Hair follicular keratinocyte (primary cell): ENCODE results near the gene RTKN. TPM values are rescaled to one million over a fixed set of nuclear protein-coding genes. Genes with fewer than 3 reads are reported as not detected.

Source experiments
- total RNA-seq: library from RNA; depleted of rRNA; stranded (reverse); fragments of >200 nt; gene quantifications from 2 replicates; pipeline ENCODE4 v1.2.3, GENCODE V29; 2015

Gene RTKN
- 117 and 135 TPM in 2 replicates for total RNA-seq

DNA sequence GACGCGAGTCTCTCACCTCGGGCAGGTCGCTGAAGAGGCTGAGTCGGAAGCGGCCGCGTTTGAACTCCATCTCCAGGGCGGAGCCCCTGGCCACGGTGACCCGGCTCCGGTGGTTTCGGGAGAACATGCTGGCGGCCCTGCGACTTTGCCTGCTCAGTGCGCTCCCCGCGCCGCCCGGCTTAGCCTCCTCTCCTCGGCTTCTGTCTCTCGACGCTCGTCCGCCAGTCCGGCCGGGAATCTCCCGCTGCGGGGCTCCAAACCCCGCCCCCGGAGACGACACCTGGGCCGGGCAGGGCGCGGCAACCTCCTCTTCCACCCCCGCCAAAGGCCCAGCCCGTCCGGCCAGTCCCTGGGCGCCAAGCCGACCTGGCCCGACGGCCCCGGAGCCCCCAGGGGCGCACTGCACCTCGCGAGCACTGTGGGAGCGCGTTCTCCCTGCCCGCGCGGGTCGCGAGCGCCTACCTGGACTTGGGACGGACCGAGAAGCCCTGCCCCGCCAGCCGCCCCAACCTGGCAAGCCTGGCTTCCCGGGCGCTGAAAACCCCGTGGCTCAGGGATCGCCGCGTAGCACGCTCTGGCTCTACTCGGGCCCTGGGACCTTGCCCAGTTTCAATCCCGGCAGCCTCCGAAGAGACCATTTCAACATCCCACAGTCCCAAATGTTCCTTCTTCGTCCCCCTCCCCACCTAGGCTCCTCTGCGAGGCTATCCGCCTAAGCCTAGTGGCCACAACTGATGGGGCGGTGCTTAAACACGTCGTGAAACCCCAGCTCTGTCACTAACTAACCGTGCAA is at the start of gene RTKN:
RTKN (minus strand) TSS at position 248 of the 793 bp plus-strand sequence; CDS start at position 127, 121 bp downstream.

GRCh38 chr2:74482801-74483674 is 41.3 kb upstream of the RTKN start, which contains the start of the genes CCDC142 and TTC31:
TSS of gene CCDC142 (minus strand) at chr2:74482998. CDS start at chr2:74482837, 161 bp downstream.
TSS of gene TTC31 (plus strand) at chr2:74483081. CDS start at chr2:74483096, 15 bp downstream.

DNA sequence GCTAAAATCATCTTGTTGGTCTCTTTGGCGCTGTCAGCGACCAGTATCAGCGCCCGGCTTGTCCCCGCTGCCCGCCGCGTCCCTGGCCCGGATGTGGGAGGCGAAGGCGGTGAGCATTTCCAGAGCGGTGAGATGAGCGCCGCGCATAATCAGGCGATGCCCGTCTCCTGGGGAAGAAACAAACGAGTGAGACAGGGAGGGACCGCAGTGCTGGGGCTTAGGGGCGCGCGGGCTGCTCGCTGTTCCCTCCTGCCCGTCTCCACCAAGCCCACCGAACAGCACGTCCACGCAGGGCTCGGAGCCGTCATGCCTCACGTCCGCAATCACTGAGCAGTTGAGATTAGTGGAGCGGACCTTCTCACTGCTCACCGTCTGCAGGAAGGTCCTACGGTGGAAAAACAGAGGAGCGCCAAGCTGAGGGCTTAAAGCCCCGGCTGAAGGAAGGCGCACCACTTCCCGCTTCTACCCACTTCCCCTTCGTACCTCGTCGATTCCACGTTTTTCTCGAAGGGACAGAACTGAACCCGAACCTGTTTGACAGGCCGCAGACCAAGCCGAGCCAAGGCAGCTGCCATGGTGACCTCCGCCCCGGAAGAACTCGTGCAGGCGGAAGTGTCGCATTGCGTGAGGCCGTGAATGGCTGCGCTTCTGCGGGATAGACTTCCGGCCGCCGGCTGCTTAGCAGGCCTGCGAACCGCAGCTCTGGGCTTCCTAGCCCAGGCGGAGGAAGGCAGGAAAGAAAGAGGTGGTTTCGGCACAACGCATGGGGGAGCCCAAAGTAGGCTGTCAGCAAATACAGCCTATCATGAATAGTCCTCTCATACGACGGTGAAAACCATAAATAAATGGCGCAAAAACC is 30.6 kb upstream of the RTKN start, which contains the start of gene MRPL53:
MRPL53 (minus strand) TSS at position 595 of the 859 bp plus-strand sequence; CDS start at position 575, 20 bp downstream.

DNA sequence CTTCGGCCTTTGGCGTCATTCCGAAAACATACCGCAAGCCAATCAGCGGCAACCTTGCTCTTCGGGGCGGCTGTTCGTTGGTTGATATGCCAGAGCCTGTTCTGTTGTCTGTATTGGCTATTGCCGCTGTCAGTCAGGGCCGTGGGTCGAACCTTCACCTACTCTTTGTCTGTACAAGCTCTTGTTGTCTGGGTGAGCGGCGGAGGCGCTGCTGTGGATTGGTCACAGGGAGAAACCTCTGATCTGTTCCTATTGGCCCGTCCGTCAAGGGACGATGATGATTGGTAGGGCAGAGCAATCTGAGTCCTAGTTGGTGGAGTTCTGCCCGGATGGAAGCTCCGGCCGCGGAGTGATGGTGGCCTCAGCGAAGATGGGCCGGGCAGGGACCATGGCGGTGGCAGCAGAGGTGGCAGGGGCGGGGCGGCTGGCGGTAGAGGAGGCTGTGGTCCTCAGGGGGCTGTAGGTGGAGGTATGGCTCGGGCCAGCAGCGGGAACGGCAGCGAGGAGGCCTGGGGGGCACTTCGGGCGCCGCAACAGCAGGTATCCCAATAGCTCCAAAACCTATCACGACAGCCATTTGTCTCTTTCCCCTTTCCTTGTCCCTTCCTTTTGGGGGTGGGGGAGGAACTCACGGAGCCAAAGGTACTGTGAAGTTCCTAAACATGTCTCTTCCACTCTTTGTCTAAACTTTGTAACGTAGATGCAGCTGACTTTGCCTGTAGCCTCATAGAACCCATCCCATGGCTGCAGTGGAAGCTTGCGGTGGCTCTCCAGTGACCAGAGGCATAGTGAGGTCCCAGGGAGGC is 16.6 kb upstream of the RTKN start, which contains the start of gene WBP1:
WBP1 (plus strand) TSS at position 307 of the 806 bp plus-strand sequence; CDS start at position 472, 165 bp downstream.

GRCh38 chr2:74454654-74455511 is 13.1 kb upstream of the RTKN start, which contains the start of gene INO80B:
TSS of gene INO80B (plus strand) at chr2:74455087. CDS start at chr2:74455117, 30 bp downstream.

DNA sequence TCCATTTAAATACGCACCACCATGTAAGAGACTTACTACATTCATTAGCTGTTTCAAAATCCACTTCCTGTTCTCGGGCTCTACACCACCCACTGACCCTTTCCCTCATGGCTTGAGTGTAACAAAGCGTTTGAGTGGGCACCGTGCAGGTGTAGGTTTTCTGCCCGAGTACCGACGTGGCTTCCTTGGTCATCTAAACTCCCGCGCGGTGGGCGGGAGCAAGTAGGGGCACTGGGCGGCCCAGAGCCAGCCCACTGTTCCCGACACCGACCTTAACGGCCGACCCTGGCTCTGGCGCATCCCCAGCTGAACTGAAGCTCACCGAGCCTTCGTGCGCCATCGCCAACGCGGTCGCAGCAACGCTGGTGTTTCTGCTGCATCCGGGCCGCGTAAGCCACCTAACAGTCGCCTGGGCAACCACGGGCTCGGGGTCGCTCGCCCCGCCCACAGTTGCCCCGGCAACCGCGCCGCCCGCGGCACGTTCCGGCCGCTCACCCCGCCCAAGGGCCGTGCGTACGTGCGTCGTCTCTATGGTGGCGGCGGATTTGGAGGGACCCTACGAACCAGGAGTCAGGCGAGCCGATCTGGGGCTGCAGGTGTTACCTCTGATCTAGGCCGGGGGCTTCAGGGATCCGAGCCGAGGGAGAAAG is 20.4 kb downstream of the RTKN start, which contains the start of the genes C2orf81 and WDR54:
C2orf81 (minus strand) TSS at position 399 of the 650 bp plus-strand sequence; CDS start at position 340, 59 bp downstream.
WDR54 (plus strand) TSS at position 510 of the 650 bp plus-strand sequence. CDS start 424 bp downstream, outside the sequence.

DNA sequence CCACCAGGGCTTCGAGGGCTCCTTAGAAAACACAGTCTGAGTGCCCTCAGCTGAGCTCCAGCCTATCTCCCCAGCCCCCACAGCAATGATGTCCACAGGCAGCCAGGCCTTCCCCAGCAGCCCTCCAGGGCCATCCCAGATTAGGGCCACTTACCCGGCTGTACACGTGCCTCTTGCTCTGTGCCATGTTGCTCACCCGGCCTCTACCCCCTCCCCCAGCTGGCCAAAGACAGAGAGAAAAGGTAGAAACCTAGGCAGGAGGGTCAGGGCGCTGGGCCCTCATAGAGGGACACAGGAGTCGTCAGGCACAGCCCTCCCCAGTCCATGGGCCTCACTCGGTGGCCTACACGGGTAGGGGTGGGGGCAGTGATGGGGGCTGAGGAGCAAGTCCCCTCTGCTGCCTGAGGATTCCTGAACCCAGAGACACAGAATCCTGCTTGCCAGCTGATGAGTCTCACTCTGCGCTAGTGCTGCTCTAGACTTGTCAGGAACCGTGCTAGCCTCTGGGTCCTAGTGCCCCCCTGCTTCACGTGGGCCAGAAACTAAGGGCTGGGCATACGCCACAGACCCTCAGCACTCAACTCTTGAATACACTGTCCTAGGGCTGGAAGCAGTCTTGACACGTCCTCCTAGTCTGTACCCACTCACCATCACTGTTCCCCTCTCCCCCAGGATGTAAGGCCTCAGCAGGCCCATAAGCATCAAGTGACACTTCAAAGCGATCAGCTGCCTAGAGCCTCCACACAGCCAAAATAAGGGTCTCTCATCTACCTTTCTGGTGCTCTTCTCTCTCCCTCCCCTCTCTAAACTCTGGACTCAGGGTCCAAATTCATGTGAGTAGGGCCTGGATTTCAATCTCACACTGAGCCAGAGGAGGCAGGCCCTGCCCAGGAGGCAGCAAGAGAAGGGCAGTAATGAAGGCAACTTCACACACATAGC is 61.6 kb downstream of the RTKN start, which contains the start of gene DCTN1:
DCTN1 (minus strand) TSS at position 461 of the 939 bp plus-strand sequence; CDS start at position 187, 274 bp downstream.

Other genes starting within 250 kb of the RTKN start
- gene MTHFD2, start 243.3 kb downstream of the RTKN start, total RNA-seq, result 156 and 209 TPM in 2 replicates
- gene SLC4A5, start 98.5 kb downstream of the RTKN start, total RNA-seq, result not detected in 2 replicates
- gene DCTN1, start 61.6 kb downstream of the RTKN start, total RNA-seq, result 86.5 and 118 TPM in 2 replicates
- gene C2orf81, start 20.3 kb downstream of the RTKN start, total RNA-seq, result 3.6 and 4.8 TPM in 2 replicates
- gene WDR54, start 20.2 kb downstream of the RTKN start, total RNA-seq, result 46.2 and 64.7 TPM in 2 replicates
- 14.9 and 28.2 TPM in 2 replicates for gene INO80B, start 13.2 kb upstream of the RTKN start, total RNA-seq
- gene WBP1, start 16.5 kb upstream of the RTKN start, total RNA-seq, result 44.0 and 71.1 TPM in 2 replicates
- 105 and 113 TPM in 2 replicates for gene MOGS, start 23.4 kb upstream of the RTKN start, total RNA-seq
- gene MRPL53, start 30.7 kb upstream of the RTKN start, total RNA-seq, result 27.6 and 72.9 TPM in 2 replicates
- 6.1 and 16.7 TPM in 2 replicates for gene CCDC142, start 41.1 kb upstream of the RTKN start, total RNA-seq
- 15.1 and 20.1 TPM in 2 replicates for gene TTC31, start 41.1 kb upstream of the RTKN start, total RNA-seq
- 0.65 and 1.2 TPM in 2 replicates for gene LBX2, start 57.7 kb upstream of the RTKN start, total RNA-seq
- gene PCGF1, start 65.8 kb upstream of the RTKN start, total RNA-seq, result 21.4 and 22.4 TPM in 2 replicates
- 0.08 TPM in 1 of 2 replicates, not detected in the other for gene TLX2, start 72.5 kb upstream of the RTKN start, total RNA-seq
- 1.9 and 4.2 TPM in 2 replicates for gene DQX1, start 84.3 kb upstream of the RTKN start, total RNA-seq
- gene AUP1, start 87.8 kb upstream of the RTKN start, total RNA-seq, result 107 and 116 TPM in 2 replicates
- 26.8 and 36.5 TPM in 2 replicates for gene HTRA2, start 88.0 kb upstream of the RTKN start, total RNA-seq
- gene LOXL3, start 112.0 kb upstream of the RTKN start, total RNA-seq, result 1.0 and 1.6 TPM in 2 replicates
- gene DOK1, start 112.8 kb upstream of the RTKN start, total RNA-seq, result 3.7 and 4.8 TPM in 2 replicates
- 3.3 TPM in 1 of 2 replicates, not detected in the other for gene M1AP, start 206.4 kb upstream of the RTKN start, total RNA-seq
- gene SEMA4F, start 212.3 kb upstream of the RTKN start, total RNA-seq, result 10.3 and 11.9 TPM in 2 replicates